ENCODE data around the gene NFIA.

The NFIA gene

GRCh38 chr1:61234587-61234919 is 152.2 kb downstream of the NFIA start:
- Histone ChIP-seq H3K36me3 (ENCODE audit: control insufficient read depth in 2 of 2, insufficient read depth in 1 of 2, low read length in 2 of 2) (no peaks in the 10 kb centered on the region), H3K4me3 (ENCODE audit: low read depth, low read length) (no peak overlapping the region), H3K4me1 (ENCODE audit: control insufficient read depth, insufficient read depth, low read length) (peaks cover 11% of the 10 kb centered on the region), H3K27ac (ENCODE audit: extremely low read depth, low read depth, low read length) (no peak overlapping the region), H3K9me3 (ENCODE audit: control insufficient read depth, insufficient read depth, low read depth, low read length) (no peaks in the 10 kb centered on the region)
- TF ChIP-seq FEZF1 (tag by site-specific recombination; IDR thresholded peaks at IDR 0.05) = peak; percentile 50; the same call in 1 of the 2 replicates
- no peak for TF ChIP-seq ZNF600 (tag by site-specific recombination; IDR thresholded peaks at IDR 0.05)
- ChIA-PET POLR2A (no interaction called here), CTCF (interaction anchor here (0.6 kb wide), 1 partner anchor 72 kb away, joined by 8 read pairs; no protein-coding TSS in a partner anchor)

GRCh38 chr1:61237147-61237546 is 154.8 kb downstream of the NFIA start:
- POLR2A ChIA-PET = no interaction called here
- H3K36me3 ChIP-seq (ENCODE audit: control insufficient read depth in 2 of 2, insufficient read depth in 1 of 2, low read length in 2 of 2) = no peaks in the 10 kb centered on the region
- H3K27ac ChIP-seq (ENCODE audit: extremely low read depth, low read depth, low read length) = no peak overlapping the region
- TF ChIP-seq ZFHX2 (tag by site-specific recombination; conservative IDR thresholded peaks at IDR 0.05) (no peak), TRIM28 (IDR thresholded peaks at IDR 0.05; ENCODE audit: borderline replicate concordance, low read length) (no peak), PRDM6 (tag by site-specific recombination; IDR thresholded peaks at IDR 0.05) (peak; percentile 39; the same call in 1 of the 2 replicates), PRDM4 (tag by site-specific recombination; IDR thresholded peaks at IDR 0.05) (no peak), ZNF707 (tag by site-specific recombination; IDR thresholded peaks at IDR 0.05) (no peak), HOXA7 (CRISPR knock-in tag; IDR thresholded peaks at IDR 0.05; ENCODE audit: borderline replicate concordance) (no peak), ZNF248 (tag by site-specific recombination; IDR thresholded peaks at IDR 0.05) (no peak), ZNF112 (tag by site-specific recombination; IDR thresholded peaks at IDR 0.05) (no peak), ZNF449 (tag by site-specific recombination; IDR thresholded peaks at IDR 0.05) (no peak)
- CTCF ChIA-PET = interaction anchor here (1.0 kb wide), 1 partner anchor 260 kb away, joined by 3 read pairs; no protein-coding TSS in a partner anchor
- H3K4me1 ChIP-seq (ENCODE audit: control insufficient read depth, insufficient read depth, low read length) = peaks cover 16% of the 10 kb centered on the region
- no peaks in the 10 kb centered on the region for H3K9me3 ChIP-seq (ENCODE audit: control insufficient read depth, insufficient read depth, low read depth, low read length)
- no peak overlapping the region for H3K4me3 ChIP-seq (ENCODE audit: low read depth, low read length)

- Histone ChIP-seq H3K9me3 (ENCODE audit: control insufficient read depth, insufficient read depth, low read depth, low read length) (no peaks in the 10 kb centered on the region), H3K4me1 (ENCODE audit: control insufficient read depth, insufficient read depth, low read length) (peaks cover 16% of the 10 kb centered on the region), H3K27ac (ENCODE audit: extremely low read depth, low read depth, low read length) (no peak overlapping the region), H3K4me3 (ENCODE audit: low read depth, low read length) (no peak overlapping the region), H3K36me3 (ENCODE audit: control insufficient read depth in 2 of 2, insufficient read depth in 1 of 2, low read length in 2 of 2) (no peaks in the 10 kb centered on the region)
- POLR2A ChIA-PET = no interaction called here
- CTCF ChIA-PET = interaction anchor here (0.6 to 1.0 kb wide), 4 partner anchors 55 to 1385 kb away, joined by 3 to 4 read pairs (median 3); no protein-coding TSS in a partner anchor
- TF ChIP-seq ZNF157 (tag by site-specific recombination; IDR thresholded peaks at IDR 0.05) (no peak), PRDM10 (tag by site-specific recombination; IDR thresholded peaks at IDR 0.05) (no peak), WT1 (tag by site-specific recombination; IDR thresholded peaks at IDR 0.05) (peak; percentile 96), ZSCAN4 (tag by site-specific recombination; IDR thresholded peaks at IDR 0.05) (no peak), ZNF140 (tag by site-specific recombination; IDR thresholded peaks at IDR 0.05) (no peak), GLIS2 (tag by site-specific recombination; IDR thresholded peaks at IDR 0.05) (no peak)
Measured at GRCh38 chr1:61237659-61238358, 155.4 kb downstream of the NFIA start.

Measured in HEK293 (cell line).